K562 (cell line): ENCODE measurements around the gene CBX3. TPM values are rescaled to one million over a fixed set of nuclear protein-coding genes. Genes with fewer than 3 reads are reported as not detected.

Experiments
- CSDE1 ChIP-seq, 2 experiments: fragments of 450-650 bp; IDR thresholded peaks; 2 replicates each; pipeline ENCODE4 v1.6.1; 2016; ENCODE audit warnings: mild to moderate bottlenecking in 1 of 2
- CUX1 ChIP-seq: fragments of 200-800 bp; sonication (Bioruptor generic); IDR thresholded peaks from 2 replicates; pipeline ENCODE4 v1.6.1; 2016; ENCODE audit warnings: missing genetic modification characterization, missing compliant biosample characterization
- DACH1 ChIP-seq: fragments of 450-650 bp; IDR thresholded peaks from 2 replicates; pipeline ENCODE4 v1.6.1; 2018; ENCODE audit not compliant: partially characterized antibody
- HDAC8 ChIP-seq: fragments of 450-650 bp; IDR thresholded peaks from 2 replicates; pipeline ENCODE4 v1.6.1; 2016; ENCODE audit warnings: mild to moderate bottlenecking, missing genetic modification characterization, moderate library complexity, missing compliant biosample characterization
- HES1 ChIP-seq: fragments of 450-650 bp; IDR thresholded peaks from 2 replicates; pipeline ENCODE4 v1.6.1; 2016; ENCODE audit warnings: low read depth, mild to moderate bottlenecking, moderate library complexity
- NBN ChIP-seq: fragments of 450-650 bp; IDR thresholded peaks from 2 replicates; pipeline ENCODE4 v1.6.1; 2016; ENCODE audit warnings: low read depth, mild to moderate bottlenecking
- PML ChIP-seq: IDR thresholded peaks from 2 replicates; pipeline ENCODE4 v1.6.1; 2012; ENCODE audit warnings: low read length, inconsistent platforms
- POLR2A ChIP-seq: fragments of 450-650 bp; conservative IDR thresholded peaks from 2 replicates; pipeline ENCODE4 v1.6.1; 2016
- RERE ChIP-seq: sonication (generic); formaldehyde crosslinking; IDR thresholded peaks from 2 replicates; pipeline ENCODE4 v1.8.0; 2023; ENCODE audit warnings: missing genetic modification reagents, mild to moderate bottlenecking, borderline replicate concordance
- ZNF146 ChIP-seq: IDR thresholded peaks from one replicate; pipeline ENCODE4 v1.6.1; 2018; ENCODE audit warnings: missing compliant biosample characterization; ENCODE audit not compliant: unreplicated experiment
- polyA plus RNA-seq, 8 experiments: library from polyadenylated mRNA; depleted of rRNA in 4 of 8; stranded (reverse) in 5 of 8; unstranded in 3 of 8; fragments of >200 nt; fragmentation: Nextera tagmentation in 2 of 8; fragmentation: Illumina TruSeq in 1 of 8; extraction: Ambion mirVana in 2 of 8; extraction: Trizol in 1 of 8; gene quantifications; 2 replicates each; pipeline versions ENCODE4 v1.2.1 to v1.2.3, GENCODE V29; 2011 to 2014; ENCODE audit warnings: inconsistent platforms in 1 of 8, missing spikeins in 1 of 8
- total RNA-seq, 7 experiments: library from RNA; depleted of rRNA in 6 of 7; stranded (reverse); fragments of >200 nt in 6 of 7; fragmentation: Illumina TruSeq in 2 of 7; extraction: Trizol in 2 of 7; gene quantifications; 2 replicates each; pipeline versions ENCODE4 v1.2.1 to v1.2.3, GENCODE V29; 2011 to 2021; ENCODE audit warnings: low replicate concordance in 1 of 7
- TF ChIP-seq, protein P1 (sequence below): fragments of 450-650 bp; IDR thresholded peaks from 2 replicates; pipeline ENCODE4 v1.6.1; 2014; ENCODE audit warnings: low read depth, mild to moderate bottlenecking, moderate library complexity, borderline replicate concordance
- TF ChIP-seq, protein P2 (sequence below), 2 experiments: fragments of 250-450 bp in 1 of 2; fragments of 450-650 bp in 1 of 2; sonication (Bioruptor Pico) in 1 of 2; IDR thresholded peaks; 2 replicates each; pipeline versions ENCODE4 v1.6.1 to v1.8.0; 2016 to 2021; ENCODE audit warnings: mild to moderate bottlenecking in 2 of 2, moderate library complexity in 2 of 2, missing compliant biosample characterization in 1 of 2, missing genetic modification characterization in 1 of 2

CBX3 gene
- total and polyA plus RNA-seq, 9 of the 15 experiments (the other 6 are each of a cell fraction or from before 2014, with no cell fraction given): 198 to 413 (median 328) TPM

DNA sequence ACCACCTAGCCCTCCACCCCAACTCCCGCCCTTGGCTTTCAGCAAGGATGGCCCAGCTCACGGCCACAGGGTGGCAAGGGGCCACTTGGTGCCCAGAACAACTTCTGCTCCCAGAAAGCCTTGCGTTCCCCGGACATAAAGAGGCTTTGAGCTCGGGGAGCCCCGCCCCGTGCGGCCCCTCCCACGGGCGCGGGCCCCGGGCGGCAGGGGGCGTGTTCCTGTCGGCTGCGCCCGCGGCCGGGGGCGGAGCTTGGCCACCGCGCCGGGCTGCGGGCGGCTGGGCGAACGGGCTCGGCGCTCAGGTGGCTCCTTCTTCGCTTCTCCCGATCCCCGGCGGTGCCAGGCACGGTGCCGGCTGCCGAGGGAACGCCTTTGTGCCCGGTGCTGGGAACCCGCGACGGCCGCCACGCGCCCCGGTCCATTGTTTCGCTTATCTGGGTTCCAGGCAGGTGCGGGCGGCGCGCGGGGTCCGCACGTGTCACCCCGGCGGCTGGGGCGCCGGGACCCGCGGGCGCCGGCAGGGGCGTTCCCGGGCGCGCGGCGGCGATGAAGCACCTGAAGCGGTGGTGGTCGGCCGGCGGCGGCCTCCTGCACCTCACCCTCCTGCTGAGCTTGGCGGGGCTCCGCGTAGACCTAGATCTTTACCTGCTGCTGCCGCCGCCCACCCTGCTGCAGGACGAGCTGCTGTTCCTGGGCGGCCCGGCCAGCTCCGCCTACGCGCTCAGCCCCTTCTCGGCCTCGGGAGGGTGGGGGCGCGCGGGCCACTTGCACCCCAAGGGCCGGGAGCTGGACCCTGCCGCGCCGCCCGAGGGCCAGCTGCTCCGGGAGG lies 49.4 kb upstream of the CBX3 start, which contains the start of gene NFE2L3 (continued):
- TF ChIP-seq RERE (no peak), PML (no peak), HES1 (no peak), CSDE1 (IDR thresholded peaks at IDR 0.05) (no peak), ZNF146 (CRISPR knock-in tag) (no peak), CUX1 (CRISPR knock-in tag) (no peak), DACH1 (no peak), POLR2A (peak; percentile 69), NBN (no peak), HDAC8 (tag) (no peak)
- TF ChIP-seq, protein P1, sequence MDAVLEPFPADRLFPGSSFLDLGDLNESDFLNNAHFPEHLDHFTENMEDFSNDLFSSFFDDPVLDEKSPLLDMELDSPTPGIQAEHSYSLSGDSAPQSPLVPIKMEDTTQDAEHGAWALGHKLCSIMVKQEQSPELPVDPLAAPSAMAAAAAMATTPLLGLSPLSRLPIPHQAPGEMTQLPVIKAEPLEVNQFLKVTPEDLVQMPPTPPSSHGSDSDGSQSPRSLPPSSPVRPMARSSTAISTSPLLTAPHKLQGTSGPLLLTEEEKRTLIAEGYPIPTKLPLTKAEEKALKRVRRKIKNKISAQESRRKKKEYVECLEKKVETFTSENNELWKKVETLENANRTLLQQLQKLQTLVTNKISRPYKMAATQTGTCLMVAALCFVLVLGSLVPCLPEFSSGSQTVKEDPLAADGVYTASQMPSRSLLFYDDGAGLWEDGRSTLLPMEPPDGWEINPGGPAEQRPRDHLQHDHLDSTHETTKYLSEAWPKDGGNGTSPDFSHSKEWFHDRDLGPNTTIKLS: no peak
- TF ChIP-seq, protein P2, sequence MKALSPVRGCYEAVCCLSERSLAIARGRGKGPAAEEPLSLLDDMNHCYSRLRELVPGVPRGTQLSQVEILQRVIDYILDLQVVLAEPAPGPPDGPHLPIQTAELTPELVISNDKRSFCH (CRISPR knock-in tag; IDR thresholded peaks at IDR 0.05): no peak
- TF ChIP-seq, protein P2 (tag; IDR thresholded peaks at IDR 0.05): 0 out of 2 replicates have a peak, but pooled peaks have one; percentile 51
